ENCODE data around the gene SKP2. TPM values are rescaled to one million over a fixed set of nuclear protein-coding genes. Genes with fewer than 3 reads are reported as not detected.

SKP2 gene
- total RNA-seq, 1 experiment from 2014 or later, result 21.5 TPM

- intact Hi-C loops (cut with micrococcal nuclease; ENCODE audit: unreplicated experiment) (loop anchor here (10.0 kb wide), 1 partner anchor 126 kb away; the partner anchor contains the start of gene RANBP3L), in situ Hi-C loops (cut with HindIII; ENCODE audit: low pct_unique_long_range_greater_than_20kb, low sequenced_read_pairs) (no loop called here)
- no TSS peak for BruUV-seq (replicated peaks)
- ChIA-PET POLR2A (no interaction called here), CTCF (interaction anchor here (0.6 to 1.1 kb wide), 4 partner anchors 86 to 512 kb away, joined by 3 read pairs; no protein-coding TSS in a partner anchor)
- Histone ChIP-seq H3K4me3 (ENCODE audit: low read depth in 2 of 2, low read length in 2 of 2) (no peak overlapping the region), H3K36me3 (ENCODE audit: control insufficient read depth, insufficient read depth, low read length) (peaks cover 16% of the 10 kb centered on the region; the same call in 1 of the 2 replicates), H3K4me1 (ENCODE audit: control insufficient read depth, insufficient read depth, low read length) (no peaks in the 10 kb centered on the region), H3K27me3 (ENCODE audit: control insufficient read depth, insufficient read depth, low read length) (no peaks in the 10 kb centered on the region), H3K9me3 (ENCODE audit: control insufficient read depth, insufficient read depth, low read depth, low read length) (no peaks in the 10 kb centered on the region), H3K27ac (ENCODE audit: low read length) (no peak overlapping the region)
- TF ChIP-seq SIN3A (IDR thresholded peaks at IDR 0.05; ENCODE audit: borderline replicate concordance, insufficient read depth, low read depth, low read length) (no peak), POLR2AphosphoS5 (IDR thresholded peaks at IDR 0.05; ENCODE audit: low read depth, low read length) (no peak), CTCF (IDR thresholded peaks at IDR 0.05) (no peak), TCF7L2 (IDR thresholded peaks at IDR 0.05; ENCODE audit: low read depth, low read length) (no peak)
- TF ChIP-seq, protein P1, sequence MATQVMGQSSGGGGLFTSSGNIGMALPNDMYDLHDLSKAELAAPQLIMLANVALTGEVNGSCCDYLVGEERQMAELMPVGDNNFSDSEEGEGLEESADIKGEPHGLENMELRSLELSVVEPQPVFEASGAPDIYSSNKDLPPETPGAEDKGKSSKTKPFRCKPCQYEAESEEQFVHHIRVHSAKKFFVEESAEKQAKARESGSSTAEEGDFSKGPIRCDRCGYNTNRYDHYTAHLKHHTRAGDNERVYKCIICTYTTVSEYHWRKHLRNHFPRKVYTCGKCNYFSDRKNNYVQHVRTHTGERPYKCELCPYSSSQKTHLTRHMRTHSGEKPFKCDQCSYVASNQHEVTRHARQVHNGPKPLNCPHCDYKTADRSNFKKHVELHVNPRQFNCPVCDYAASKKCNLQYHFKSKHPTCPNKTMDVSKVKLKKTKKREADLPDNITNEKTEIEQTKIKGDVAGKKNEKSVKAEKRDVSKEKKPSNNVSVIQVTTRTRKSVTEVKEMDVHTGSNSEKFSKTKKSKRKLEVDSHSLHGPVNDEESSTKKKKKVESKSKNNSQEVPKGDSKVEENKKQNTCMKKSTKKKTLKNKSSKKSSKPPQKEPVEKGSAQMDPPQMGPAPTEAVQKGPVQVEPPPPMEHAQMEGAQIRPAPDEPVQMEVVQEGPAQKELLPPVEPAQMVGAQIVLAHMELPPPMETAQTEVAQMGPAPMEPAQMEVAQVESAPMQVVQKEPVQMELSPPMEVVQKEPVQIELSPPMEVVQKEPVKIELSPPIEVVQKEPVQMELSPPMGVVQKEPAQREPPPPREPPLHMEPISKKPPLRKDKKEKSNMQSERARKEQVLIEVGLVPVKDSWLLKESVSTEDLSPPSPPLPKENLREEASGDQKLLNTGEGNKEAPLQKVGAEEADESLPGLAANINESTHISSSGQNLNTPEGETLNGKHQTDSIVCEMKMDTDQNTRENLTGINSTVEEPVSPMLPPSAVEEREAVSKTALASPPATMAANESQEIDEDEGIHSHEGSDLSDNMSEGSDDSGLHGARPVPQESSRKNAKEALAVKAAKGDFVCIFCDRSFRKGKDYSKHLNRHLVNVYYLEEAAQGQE (IDR thresholded peaks at IDR 0.05; ENCODE audit: insufficient read depth in 1 of 2, low read depth in 2 of 2, low read length in 1 of 2), result no peak
- DNase-seq (ENCODE audit: low read depth, low spot score) (no peak), ATAC-seq (no peak)
These were observed 26.6 kb downstream of the SKP2 start for GRCh38 chr5:36178524-36178890.

GRCh38 chr5:36179950-36180349 lies 28.0 kb downstream of the SKP2 start:
- no peak overlapping the region for H3K4me3 ChIP-seq (ENCODE audit: low read depth in 2 of 2, low read length in 2 of 2)
- POLR2A ChIA-PET, result no interaction called here
- no peak overlapping the region for H3K27ac ChIP-seq (ENCODE audit: low read length)
- in situ Hi-C loops (cut with HindIII; ENCODE audit: low pct_unique_long_range_greater_than_20kb, low sequenced_read_pairs) (no loop called here), intact Hi-C loops (cut with micrococcal nuclease; ENCODE audit: unreplicated experiment) (loop anchor here (10.0 kb wide), 1 partner anchor 125 kb away; the partner anchor contains the start of gene RANBP3L)
- H3K36me3 ChIP-seq (ENCODE audit: control insufficient read depth, insufficient read depth, low read length), result peaks cover 13% of the 10 kb centered on the region; the same call in 1 of the 2 replicates
- H3K9me3 ChIP-seq (ENCODE audit: control insufficient read depth, insufficient read depth, low read depth, low read length), result no peaks in the 10 kb centered on the region
- no TSS peak for BruUV-seq (replicated peaks)
- TF ChIP-seq TCF7L2 (IDR thresholded peaks at IDR 0.05; ENCODE audit: low read depth, low read length) (no peak), CTCF (IDR thresholded peaks at IDR 0.05) (no peak), POLR2AphosphoS5 (IDR thresholded peaks at IDR 0.05; ENCODE audit: low read depth, low read length) (no peak), SIN3A (IDR thresholded peaks at IDR 0.05; ENCODE audit: borderline replicate concordance, insufficient read depth, low read depth, low read length) (no peak)
- TF ChIP-seq, protein P1 (IDR thresholded peaks at IDR 0.05; ENCODE audit: insufficient read depth in 1 of 2, low read depth in 2 of 2, low read length in 1 of 2), result no peak
- DNase-seq (ENCODE audit: low read depth, low spot score), result no peak
- ATAC-seq, result no peak
- H3K4me1 ChIP-seq (ENCODE audit: control insufficient read depth, insufficient read depth, low read length), result no peaks in the 10 kb centered on the region
- CTCF ChIA-PET, result no interaction called here
- no peaks in the 10 kb centered on the region for H3K27me3 ChIP-seq (ENCODE audit: control insufficient read depth, insufficient read depth, low read length)
